Transverse colon (tissue), 4 donors: ENCODE measurements around the gene BIN2. TPM values are rescaled to one million over a fixed set of nuclear protein-coding genes. Genes with fewer than 3 reads are reported as not detected.
A peak's percentile ranks its signal among the peaks of the same experiment; 100 is the strongest.

Source experiments
- DNase-seq: peaks from one replicate; pipeline ENCODE4 v3.0.0-alpha.2; 2019
- H3K27ac ChIP-seq, 4 donors: fragments of 200-600 bp; sonication (generic); 2 replicates each; pipeline ENCODE4 v1.5.1; 2016 to 2018; ENCODE audit warnings: inconsistent platforms in 4 of 4
- H3K27me3 ChIP-seq: fragments of 200-600 bp; sonication (generic); 2 replicates; pipeline ENCODE4 v1.5.1; 2017; ENCODE audit warnings: inconsistent platforms
- H3K36me3 ChIP-seq, 4 donors: fragments of 200-600 bp; sonication (generic); 2 replicates each; pipeline ENCODE4 v1.5.1; 2017 to 2019; ENCODE audit warnings: inconsistent platforms in 4 of 4
- H3K4me1 ChIP-seq, 4 donors: fragments of 200-600 bp; sonication (generic); 2 replicates each; pipeline ENCODE4 v1.5.1; 2017 to 2020; ENCODE audit warnings: inconsistent platforms in 4 of 4
- H3K4me3 ChIP-seq, 4 donors: fragments of 200-600 bp; sonication (generic); 1 replicate in 1 of 4; 2 replicates in 3 of 4; pipeline versions ENCODE4 v1.5.1 to v1.6.1; 2017 to 2019; ENCODE audit warnings: inconsistent platforms in 4 of 4
- H3K9me3 ChIP-seq, 2 donors: fragments of 200-600 bp; sonication (generic); 2 replicates each; pipeline ENCODE4 v1.5.1; 2017 to 2019; ENCODE audit warnings: inconsistent platforms in 2 of 2
- CTCF ChIP-seq, 5 experiments: fragments of 200-600 bp in 3 of 5; fragments of 450-650 bp in 2 of 5; sonication (generic) in 3 of 5; IDR thresholded peaks; 1 replicate in 2 of 5; 2 replicates in 3 of 5; pipeline ENCODE4 v1.5.1; 2016 to 2017; ENCODE audit warnings: antibody characterized with exemption in 5 of 5, inconsistent platforms in 3 of 5, mild to moderate bottlenecking in 2 of 5, moderate library complexity in 1 of 5
- EP300 ChIP-seq: sonication (generic); formaldehyde crosslinking; IDR thresholded peaks from one replicate; pipeline ENCODE4 v1.6.1; 2017; ENCODE audit warnings: antibody characterized with exemption, low read depth
- POLR2A ChIP-seq: fragments of 450-650 bp; IDR thresholded peaks from one replicate; pipeline ENCODE4 v1.6.1; 2016; ENCODE audit warnings: antibody characterized with exemption, mild to moderate bottlenecking, moderate library complexity
- POLR2AphosphoS5 ChIP-seq, 3 donors: sonication (generic); formaldehyde crosslinking; IDR thresholded peaks; one replicate each; pipeline ENCODE4 v1.6.1; 2016; ENCODE audit warnings: antibody characterized with exemption in 3 of 3
- WGBS, 2 donors: methylation state at CpG; one replicate each; pipeline ENCODE4 v1.1.5; 2018; ENCODE audit warnings: low coverage in 1 of 2; 5-methylcytosine and 5-hydroxymethylcytosine counted together
- in situ Hi-C, 4 donors: fragments of 200-750 bp; cut with MboI; loops; one replicate each; pipeline versions ENCODE4 v1.15.0 to v1.15.1; 2017; ENCODE audit warnings: low sequenced_read_pairs in 3 of 4, low pct_ligation_motif_present in 1 of 4, low pct_unique_long_range_greater_than_20kb in 1 of 4
- intact Hi-C: fragments of 100-400 bp; cut with DNase I; formaldehyde crosslinking; loops from one replicate; pipeline ENCODE4 v1.15.1; 2023; ENCODE audit warnings: low total_unique reads
- total RNA-seq, 4 donors: library from RNA; depleted of rRNA; stranded (reverse); fragments of >200 nt; gene quantifications; one replicate each; pipeline ENCODE4 v1.1.0, GENCODE V29; 2016

BIN2 gene
- total RNA-seq, 4 donors from 2014 or later: 4.0 to 28.8 (median 9.0) TPM

GRCh38 chr12:51324953-51325352 is 979 bp upstream of the BIN2 start:
- Histone ChIP-seq H3K36me3 (no peaks in the 10 kb centered on the region), H3K9me3 (no peaks in the 10 kb centered on the region), H3K4me1 (peaks cover 0 to 30% (median 11%) of the 10 kb centered on the region in 4 donors), H3K27ac (peak overlapping the region in 1 of 4 donors; percentile 75), H3K4me3 (no peak overlapping the region), H3K27me3 (no peaks in the 10 kb centered on the region)
- DNase-seq: no peak
- intact Hi-C loops: no loop called here
- in situ Hi-C loops: loop anchor here in 2 of 4 donors (25.0 kb wide), 1 partner anchor 263 kb away; no protein-coding TSS in a partner anchor
- WGBS, 2 donors: 56 to 72% methylated on average over 4 of the region's 4 CpGs
- TF ChIP-seq POLR2AphosphoS5 (IDR thresholded peaks at IDR 0.05): no peak
- TF ChIP-seq POLR2A: no peak
- TF ChIP-seq EP300: no peak
- TF ChIP-seq CTCF (IDR thresholded peaks at IDR 0.05): no peak

- peak overlapping the region; percentile 67 to 84 (median 74) for H3K27ac ChIP-seq
- in situ Hi-C loops: no loop called here
- no peaks in the 10 kb centered on the region for H3K36me3 ChIP-seq
- peak overlapping the region in 3 of 4 donors; percentile 14 to 41 (median 28) for H3K4me3 ChIP-seq
- peaks cover 0 to 44% (median 18%) of the 10 kb centered on the region in 4 donors for H3K4me1 ChIP-seq
- 67% methylated on average over 4 to 15 of the region's 15 CpGs for WGBS, 2 donors
- no peak for TF ChIP-seq EP300
- peak in 1 of 3 donors; percentile 16 for TF ChIP-seq POLR2AphosphoS5 (IDR thresholded peaks at IDR 0.05)
- peak; percentile 53 for DNase-seq
- H3K27me3 ChIP-seq: no peaks in the 10 kb centered on the region
- intact Hi-C loops: no loop called here
- H3K9me3 ChIP-seq: no peaks in the 10 kb centered on the region
Observed at GRCh38 chr12:51323317-51323960, 535 bp downstream of the BIN2 start.

GRCh38 chr12:51322452-51322851 is 1.5 kb downstream of the BIN2 start:
- TF ChIP-seq EP300 (no peak), POLR2A (no peak), CTCF (IDR thresholded peaks at IDR 0.05) (no peak), POLR2AphosphoS5 (IDR thresholded peaks at IDR 0.05) (no peak)
- in situ Hi-C loops: no loop called here
- intact Hi-C loops: no loop called here
- no peaks in the 10 kb centered on the region for H3K36me3 ChIP-seq
- H3K27me3 ChIP-seq: no peaks in the 10 kb centered on the region
- WGBS, 2 donors: 80% methylated on average over 5 of the region's 5 CpGs; no CpG with 5 or more reads in 1 of the 2 donors
- no peak for DNase-seq
- H3K4me3 ChIP-seq: peak overlapping the region in 1 of 4 donors; percentile 41
- peaks cover 0 to 46% (median 20%) of the 10 kb centered on the region in 4 donors for H3K4me1 ChIP-seq
- H3K9me3 ChIP-seq: no peaks in the 10 kb centered on the region
- H3K27ac ChIP-seq: peak overlapping the region; percentile 67 to 84 (median 74)

- in situ Hi-C loops: no loop called here
- H3K4me1 ChIP-seq: peaks cover 0 to 41% (median 20%) of the 10 kb centered on the region in 4 donors
- TF ChIP-seq CTCF (IDR thresholded peaks at IDR 0.05) (no peak), POLR2AphosphoS5 (IDR thresholded peaks at IDR 0.05) (no peak), POLR2A (no peak), EP300 (no peak)
- no peaks in the 10 kb centered on the region for H3K9me3 ChIP-seq
- no peaks in the 10 kb centered on the region for H3K27me3 ChIP-seq
- peak overlapping the region in 1 of 4 donors; percentile 41 for H3K4me3 ChIP-seq
- no peak for DNase-seq
- 89 to 95% methylated on average over 3 of the region's 3 CpGs for WGBS, 2 donors
- H3K36me3 ChIP-seq: no peaks in the 10 kb centered on the region
- peak overlapping the region in 3 of 4 donors; percentile 67 to 84 (median 75) for H3K27ac ChIP-seq
- intact Hi-C loops: no loop called here
Observed at GRCh38 chr12:51321882-51322281, 2.1 kb downstream of the BIN2 start.
